ENCODE results near the gene SUGCT.

DNA sequence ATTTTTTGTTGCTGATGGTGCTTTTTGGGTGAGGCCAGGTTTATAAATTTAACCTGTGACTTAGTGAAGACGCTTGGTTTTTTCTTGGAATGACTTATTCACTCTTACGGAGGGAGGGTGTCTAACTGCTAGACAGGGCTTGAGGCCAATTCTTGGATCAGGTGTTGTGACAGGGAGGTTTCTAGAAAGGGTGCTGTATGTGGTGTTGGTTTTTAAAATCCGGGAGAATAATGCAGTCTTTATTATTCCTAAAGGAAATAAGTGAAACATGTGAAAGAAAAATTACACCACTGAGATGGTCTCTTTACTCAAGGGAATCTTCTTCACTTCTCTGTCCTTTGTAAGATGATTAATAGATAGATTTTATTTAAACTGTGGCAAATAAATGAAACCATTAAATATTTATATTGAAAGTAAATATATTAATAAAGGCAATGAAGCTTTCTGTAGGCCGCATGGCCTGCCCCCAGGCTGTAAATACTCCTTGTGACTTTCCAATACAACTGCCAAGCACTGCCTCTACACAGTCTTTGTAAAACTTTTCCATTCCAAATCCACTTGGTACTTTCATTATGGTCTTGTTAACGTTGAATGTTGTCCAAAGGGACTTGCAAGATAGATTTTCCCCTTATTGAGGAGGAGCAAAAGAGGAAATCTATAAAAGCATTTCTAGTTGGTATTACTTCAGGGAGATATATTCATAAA, 323.1 kb downstream of the SUGCT start:
- no peak for TF ChIP-seq CTCF (IDR thresholded peaks at IDR 0.05)
- no peak for TF ChIP-seq POLR2A (IDR thresholded peaks at IDR 0.05)
